ENCODE results near the gene MFSD1. TPM values are rescaled to one million over a fixed set of nuclear protein-coding genes. Genes with fewer than 3 reads are reported as not detected.

Gene MFSD1
- total RNA-seq, 1 experiment from 2014 or later = 45.3 TPM

- peak overlapping the region; percentile 80 for H2AFZ ChIP-seq (ENCODE audit: low read length)
- ChIA-PET POLR2A (ENCODE audit: unreplicated experiment) (interaction anchor here (0.6 kb wide), 2 partner anchors 35 to 1313 kb away, joined by 3 to 8 read pairs; no protein-coding TSS in a partner anchor), CTCF (interaction anchor here (1.4 kb wide), 1 partner anchor 79 kb away, joined by 11 read pairs; no protein-coding TSS in a partner anchor)
- no peaks in the 10 kb centered on the region for H3K36me3 ChIP-seq (ENCODE audit: low read depth, low read length)
- no peak for DNase-seq
- H3K9me3 ChIP-seq (ENCODE audit: low read length) = no peaks in the 10 kb centered on the region
- BruUV-seq (replicated peaks) = no TSS peak
- intact Hi-C loops (cut with micrococcal nuclease) = no loop called here
- H3K9ac ChIP-seq (ENCODE audit: low read length) = peak overlapping the region; percentile 91
- H3K79me2 ChIP-seq (ENCODE audit: low read length) = peaks cover 33% of the 10 kb centered on the region
- H4K20me1 ChIP-seq (ENCODE audit: low read length) = no peaks in the 10 kb centered on the region
- ATAC-seq = no peak
- H3K4me3 ChIP-seq (ENCODE audit: low read length) = peak overlapping the region; percentile 94
- no peaks in the 10 kb centered on the region for H3F3A ChIP-seq (ENCODE audit: low read length, unreplicated experiment)
- peak overlapping the region; percentile 98 for H3K4me2 ChIP-seq (ENCODE audit: low read length)
- TF ChIP-seq, protein P1, sequence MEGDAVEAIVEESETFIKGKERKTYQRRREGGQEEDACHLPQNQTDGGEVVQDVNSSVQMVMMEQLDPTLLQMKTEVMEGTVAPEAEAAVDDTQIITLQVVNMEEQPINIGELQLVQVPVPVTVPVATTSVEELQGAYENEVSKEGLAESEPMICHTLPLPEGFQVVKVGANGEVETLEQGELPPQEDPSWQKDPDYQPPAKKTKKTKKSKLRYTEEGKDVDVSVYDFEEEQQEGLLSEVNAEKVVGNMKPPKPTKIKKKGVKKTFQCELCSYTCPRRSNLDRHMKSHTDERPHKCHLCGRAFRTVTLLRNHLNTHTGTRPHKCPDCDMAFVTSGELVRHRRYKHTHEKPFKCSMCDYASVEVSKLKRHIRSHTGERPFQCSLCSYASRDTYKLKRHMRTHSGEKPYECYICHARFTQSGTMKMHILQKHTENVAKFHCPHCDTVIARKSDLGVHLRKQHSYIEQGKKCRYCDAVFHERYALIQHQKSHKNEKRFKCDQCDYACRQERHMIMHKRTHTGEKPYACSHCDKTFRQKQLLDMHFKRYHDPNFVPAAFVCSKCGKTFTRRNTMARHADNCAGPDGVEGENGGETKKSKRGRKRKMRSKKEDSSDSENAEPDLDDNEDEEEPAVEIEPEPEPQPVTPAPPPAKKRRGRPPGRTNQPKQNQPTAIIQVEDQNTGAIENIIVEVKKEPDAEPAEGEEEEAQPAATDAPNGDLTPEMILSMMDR (conservative IDR thresholded peaks at IDR 0.05; ENCODE audit: low read depth, low read length) = no peak
- TF ChIP-seq EZH2phosphoT487 (IDR thresholded peaks at IDR 0.05; ENCODE audit: borderline replicate concordance, low read length) = no peak
- no peak for TF ChIP-seq EZH2 (IDR thresholded peaks at IDR 0.05; ENCODE audit: low read length, unreplicated experiment)
- no peaks in the 10 kb centered on the region for H3K9me2 ChIP-seq (replicated peaks; ENCODE audit: low read length)
- peak overlapping the region; percentile 71 for H3K27ac ChIP-seq (ENCODE audit: low read length)
- H3K4me1 ChIP-seq (ENCODE audit: insufficient read depth, low read length) = peaks cover 33% of the 10 kb centered on the region
- no peaks in the 10 kb centered on the region for H3K27me3 ChIP-seq (ENCODE audit: low read length)
Observed at GRCh38 chr3:158801201-158801600, 653 bp upstream of the MFSD1 start.

GRCh38 chr3:158802409-158803268, 785 bp downstream of the MFSD1 start:
- ATAC-seq (peak; percentile 26), DNase-seq (no peak)
- H3K9me3 ChIP-seq (ENCODE audit: low read length) = no peaks in the 10 kb centered on the region
- H3K27me3 ChIP-seq (ENCODE audit: low read length) = no peaks in the 10 kb centered on the region
- H3K9ac ChIP-seq (ENCODE audit: low read length) = peak overlapping the region; percentile 91
- peak overlapping the region; percentile 98 for H3K4me2 ChIP-seq (ENCODE audit: low read length)
- H3K36me3 ChIP-seq (ENCODE audit: low read depth, low read length) = peaks cover 2% of the 10 kb centered on the region
- no peaks in the 10 kb centered on the region for H3K9me2 ChIP-seq (replicated peaks; ENCODE audit: low read length)
- H4K20me1 ChIP-seq (ENCODE audit: low read length) = no peaks in the 10 kb centered on the region
- peak overlapping the region; percentile 80 for H2AFZ ChIP-seq (ENCODE audit: low read length)
- intact Hi-C loops (cut with micrococcal nuclease) = no loop called here
- TF ChIP-seq EZH2phosphoT487 (IDR thresholded peaks at IDR 0.05; ENCODE audit: borderline replicate concordance, low read length) = no peak
- TF ChIP-seq, protein P1 (conservative IDR thresholded peaks at IDR 0.05; ENCODE audit: low read depth, low read length) = no peak
- no peak for TF ChIP-seq EZH2 (IDR thresholded peaks at IDR 0.05; ENCODE audit: low read length, unreplicated experiment)
- H3K79me2 ChIP-seq (ENCODE audit: low read length) = peaks cover 37% of the 10 kb centered on the region
- H3K27ac ChIP-seq (ENCODE audit: low read length) = peak overlapping the region; percentile 71
- H3K4me3 ChIP-seq (ENCODE audit: low read length) = peak overlapping the region; percentile 94
- ChIA-PET POLR2A (ENCODE audit: unreplicated experiment) (no interaction called here), CTCF (interaction anchor here (0.7 to 1.4 kb wide), 2 partner anchors 73 to 80 kb away, joined by 3 to 11 read pairs; no protein-coding TSS in a partner anchor)
- BruUV-seq (replicated peaks) = TSS peak; percentile 49
- H3K4me1 ChIP-seq (ENCODE audit: insufficient read depth, low read length) = peaks cover 33% of the 10 kb centered on the region
- no peaks in the 10 kb centered on the region for H3F3A ChIP-seq (ENCODE audit: low read length, unreplicated experiment)

DNA sequence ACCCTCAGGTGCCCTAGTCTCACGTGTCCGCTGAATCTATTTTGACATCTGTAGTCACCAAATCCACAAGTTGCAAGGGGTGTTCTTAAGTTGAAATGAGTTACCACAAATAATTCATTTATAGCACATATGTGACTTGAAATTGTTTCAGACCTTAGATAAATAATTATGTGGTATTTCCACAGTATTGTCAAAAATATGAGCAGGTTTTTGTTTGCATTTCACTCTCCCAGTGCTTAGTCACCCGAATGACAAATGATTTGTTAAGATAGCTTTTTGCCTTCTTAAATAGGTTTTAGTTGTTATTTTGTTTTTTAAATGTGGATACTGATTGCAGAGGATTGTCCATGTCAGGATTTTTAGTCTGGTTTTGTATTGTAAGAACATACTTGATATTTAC, 2.6 kb downstream of the MFSD1 start:
- CTCF ChIA-PET = no interaction called here
- Histone ChIP-seq H3K27ac (ENCODE audit: low read length) (peak overlapping the region; percentile 76), H3F3A (ENCODE audit: low read length, unreplicated experiment) (no peaks in the 10 kb centered on the region), H4K20me1 (ENCODE audit: low read length) (no peaks in the 10 kb centered on the region), H3K9me2 (replicated peaks; ENCODE audit: low read length) (no peaks in the 10 kb centered on the region), H3K27me3 (ENCODE audit: low read length) (no peaks in the 10 kb centered on the region), H2AFZ (ENCODE audit: low read length) (no peak overlapping the region), H3K4me2 (ENCODE audit: low read length) (peak overlapping the region; percentile 98), H3K4me3 (ENCODE audit: low read length) (peak overlapping the region; percentile 94), H3K9ac (ENCODE audit: low read length) (peak overlapping the region; percentile 91), H3K36me3 (ENCODE audit: low read depth, low read length) (peaks cover 14% of the 10 kb centered on the region), H3K79me2 (ENCODE audit: low read length) (peaks cover 37% of the 10 kb centered on the region), H3K9me3 (ENCODE audit: low read length) (no peaks in the 10 kb centered on the region), H3K4me1 (ENCODE audit: insufficient read depth, low read length) (peaks cover 41% of the 10 kb centered on the region)
- DNase-seq (peak; percentile 77), ATAC-seq (peak; percentile 53)
- POLR2A ChIA-PET (ENCODE audit: unreplicated experiment) = no interaction called here
- TF ChIP-seq EZH2 (IDR thresholded peaks at IDR 0.05; ENCODE audit: low read length, unreplicated experiment) = no peak
- no peak for TF ChIP-seq EZH2phosphoT487 (IDR thresholded peaks at IDR 0.05; ENCODE audit: borderline replicate concordance, low read length)
- TF ChIP-seq, protein P1 (conservative IDR thresholded peaks at IDR 0.05; ENCODE audit: low read depth, low read length) = no peak
- intact Hi-C loops (cut with micrococcal nuclease) = loop anchor here (1.0 kb wide), 1 partner anchor 26 kb away; no protein-coding TSS in a partner anchor
- no TSS peak for BruUV-seq (replicated peaks)
